ENCODE data around the gene FAM117A. TPM values are rescaled to one million over a fixed set of nuclear protein-coding genes. Genes with fewer than 3 reads are reported as not detected.

Gene FAM117A
- total and polyA plus RNA-seq, 2 of the 8 experiments (the other 6 are each of a cell fraction or from before 2014, with no cell fraction given): 28.4 to 45.7 TPM

DNA sequence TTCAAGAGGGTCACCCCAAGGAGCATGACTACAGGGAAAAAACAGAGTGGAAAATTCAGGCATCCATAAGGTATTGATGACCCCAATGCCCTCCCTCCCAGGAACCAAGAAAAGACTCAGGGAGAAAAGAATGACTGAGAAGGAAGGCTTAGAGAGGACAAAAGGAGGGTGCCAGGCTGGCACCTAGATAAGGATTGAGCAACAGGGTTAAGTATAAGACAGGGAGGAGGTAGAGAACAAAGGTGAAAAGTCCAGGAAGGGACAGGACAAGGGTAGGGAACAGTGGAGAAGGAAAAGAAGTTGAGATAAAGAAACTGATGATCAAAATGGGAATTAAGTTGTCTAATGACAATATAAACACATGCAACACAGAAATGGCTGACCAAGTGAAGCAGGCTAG is 58.7 kb downstream of the FAM117A start (continued):
- TF ChIP-seq, protein P1, sequence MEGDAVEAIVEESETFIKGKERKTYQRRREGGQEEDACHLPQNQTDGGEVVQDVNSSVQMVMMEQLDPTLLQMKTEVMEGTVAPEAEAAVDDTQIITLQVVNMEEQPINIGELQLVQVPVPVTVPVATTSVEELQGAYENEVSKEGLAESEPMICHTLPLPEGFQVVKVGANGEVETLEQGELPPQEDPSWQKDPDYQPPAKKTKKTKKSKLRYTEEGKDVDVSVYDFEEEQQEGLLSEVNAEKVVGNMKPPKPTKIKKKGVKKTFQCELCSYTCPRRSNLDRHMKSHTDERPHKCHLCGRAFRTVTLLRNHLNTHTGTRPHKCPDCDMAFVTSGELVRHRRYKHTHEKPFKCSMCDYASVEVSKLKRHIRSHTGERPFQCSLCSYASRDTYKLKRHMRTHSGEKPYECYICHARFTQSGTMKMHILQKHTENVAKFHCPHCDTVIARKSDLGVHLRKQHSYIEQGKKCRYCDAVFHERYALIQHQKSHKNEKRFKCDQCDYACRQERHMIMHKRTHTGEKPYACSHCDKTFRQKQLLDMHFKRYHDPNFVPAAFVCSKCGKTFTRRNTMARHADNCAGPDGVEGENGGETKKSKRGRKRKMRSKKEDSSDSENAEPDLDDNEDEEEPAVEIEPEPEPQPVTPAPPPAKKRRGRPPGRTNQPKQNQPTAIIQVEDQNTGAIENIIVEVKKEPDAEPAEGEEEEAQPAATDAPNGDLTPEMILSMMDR (IDR thresholded peaks at IDR 0.05; ENCODE audit: control extremely low read depth in 1 of 3, insufficient read depth in 1 of 3, low read depth in 1 of 3, low read length in 3 of 3): no peak
- TF ChIP-seq RAD21 (IDR thresholded peaks at IDR 0.05 in 1 of 2, conservative IDR thresholded peaks at IDR 0.05 in 1 of 2; ENCODE audit: low read depth in 2 of 2, low read length in 2 of 2) (no peak), SP1 (IDR thresholded peaks at IDR 0.05; ENCODE audit: low read depth, low read length) (no peak), PHF8 (conservative IDR thresholded peaks at IDR 0.05; ENCODE audit: low read depth, low read length) (no peak), KDM1A (IDR thresholded peaks at IDR 0.05; ENCODE audit: borderline replicate concordance, low read length) (no peak), HDAC2 (IDR thresholded peaks at IDR 0.05; ENCODE audit: borderline replicate concordance in 1 of 2, low read depth in 2 of 2, low read length in 2 of 2) (no peak)

Measured in H1 (cell line).